T-helper 2 cell treated with Interferon-gamma antibody and Interleukin-4, amounts not matched to agents 5 μg/mL and 100 μg/mL, for 36 hours (primary cell): ENCODE measurements around the gene LY6G5C.
"Not testable (repeated sequence)": the region's sequence is repeated elsewhere in the genome, so short reads cannot be mapped to it uniquely, and the experiment has no call there.

ENCODE experiments used
- DNase-seq: peaks from one replicate; pipeline ENCODE4 v3.0.0; 2021; ENCODE audit warnings: low spot score
- H3K27ac Mint-ChIP-seq: one replicate; pipeline ENCODE4 v1.8.0; 2021; ENCODE audit warnings: mild to moderate bottlenecking, mixed read lengths
- H3K27me3 Mint-ChIP-seq: one replicate; pipeline ENCODE4 v1.8.0; 2021; ENCODE audit warnings: low read depth, mixed read lengths
- H3K36me3 Mint-ChIP-seq: one replicate; pipeline ENCODE4 v1.8.0; 2021; ENCODE audit warnings: low read depth, mixed read lengths
- H3K4me1 Mint-ChIP-seq: one replicate; pipeline ENCODE4 v1.8.0; 2021; ENCODE audit warnings: low read depth, mixed read lengths
- H3K4me3 Mint-ChIP-seq: one replicate; pipeline ENCODE4 v1.8.0; 2022; ENCODE audit warnings: mild to moderate bottlenecking, moderate library complexity, mixed read lengths
- H3K9me3 Mint-ChIP-seq: one replicate; pipeline ENCODE4 v1.8.0; 2021; ENCODE audit warnings: mixed read lengths

The LY6G5C gene

GRCh38 chr6:31721351-31722020 lies 40.6 kb upstream of the LY6G5C start, which contains the start of gene LY6G6C:
Gene LY6G6C, minus strand, starts transcription at chr6:31721746. Its CDS starts 67 bp downstream, at chr6:31721679.
- Mint-ChIP-seq H3K27ac (no peak within 1 kb of the TSS), H3K4me3 (no peak within 1 kb of the TSS), H3K9me3 (no peaks in the 10 kb centered on the region), H3K27me3 (peaks cover 2% of the 10 kb centered on the region), H3K4me1 (peaks cover 19% of the 10 kb centered on the region), H3K36me3 (peaks cover 8% of the 10 kb centered on the region)
- DNase-seq: no peak

GRCh38 chr6:31720196-31720770 lies 39.4 kb upstream of the LY6G5C start:
- Mint-ChIP-seq H3K36me3 (no peaks in the 10 kb centered on the region), H3K9me3 (no peaks in the 10 kb centered on the region), H3K27me3 (peaks cover 2% of the 10 kb centered on the region), H3K27ac (no peak overlapping the region), H3K4me1 (peaks cover 8% of the 10 kb centered on the region), H3K4me3 (no peak overlapping the region)
- no peak for DNase-seq

GRCh38 chr6:31719001-31719400 lies 38.1 kb upstream of the LY6G5C start:
- H3K27ac Mint-ChIP-seq: no peak overlapping the region
- peaks cover 7% of the 10 kb centered on the region for H3K4me1 Mint-ChIP-seq
- no peaks in the 10 kb centered on the region for H3K36me3 Mint-ChIP-seq
- no peaks in the 10 kb centered on the region for H3K9me3 Mint-ChIP-seq
- DNase-seq: no peak
- peaks cover 6% of the 10 kb centered on the region for H3K27me3 Mint-ChIP-seq
- no peak overlapping the region for H3K4me3 Mint-ChIP-seq

GRCh38 chr6:31718265-31718664 lies 37.4 kb upstream of the LY6G5C start:
- Mint-ChIP-seq H3K9me3 (no peaks in the 10 kb centered on the region), H3K27ac (no peak overlapping the region), H3K4me1 (peaks cover 7% of the 10 kb centered on the region), H3K4me3 (no peak overlapping the region), H3K27me3 (peaks cover 9% of the 10 kb centered on the region), H3K36me3 (no peaks in the 10 kb centered on the region)
- DNase-seq: no peak

- peaks cover 10% of the 10 kb centered on the region for H3K27me3 Mint-ChIP-seq
- DNase-seq: no peak
- no peaks in the 10 kb centered on the region for H3K36me3 Mint-ChIP-seq
- H3K9me3 Mint-ChIP-seq: no peaks in the 10 kb centered on the region
- no peak overlapping the region for H3K27ac Mint-ChIP-seq
- H3K4me3 Mint-ChIP-seq: no peak overlapping the region
- peaks cover 5% of the 10 kb centered on the region for H3K4me1 Mint-ChIP-seq
Observed at GRCh38 chr6:31717499-31718222, 36.8 kb upstream of the LY6G5C start.

- Mint-ChIP-seq H3K4me1 (peaks cover 19% of the 10 kb centered on the region), H3K36me3 (no peaks in the 10 kb centered on the region), H3K9me3 (no peaks in the 10 kb centered on the region), H3K4me3 (no peak within 1 kb of the TSS), H3K27me3 (peaks cover 8% of the 10 kb centered on the region), H3K27ac (no peak within 1 kb of the TSS)
- DNase-seq: no peak
Observed at GRCh38 chr6:31715022-31715958, 34.4 kb upstream of the LY6G5C start, which contains the start of gene LY6G6D. Gene LY6G6D, plus strand, starts transcription at chr6:31715348. Its CDS starts 8 bp downstream, at chr6:31715356.

- no peak for DNase-seq
- H3K36me3 Mint-ChIP-seq: no peaks in the 10 kb centered on the region
- H3K4me3 Mint-ChIP-seq: no peak overlapping the region
- peaks cover 8% of the 10 kb centered on the region for H3K27me3 Mint-ChIP-seq
- H3K4me1 Mint-ChIP-seq: peaks cover 19% of the 10 kb centered on the region
- no peak overlapping the region for H3K27ac Mint-ChIP-seq
- H3K9me3 Mint-ChIP-seq: no peaks in the 10 kb centered on the region
Observed at GRCh38 chr6:31713991-31714684, 33.3 kb upstream of the LY6G5C start.

GRCh38 chr6:31713465-31713864 lies 32.6 kb upstream of the LY6G5C start:
- H3K9me3 Mint-ChIP-seq: no peaks in the 10 kb centered on the region
- H3K4me3 Mint-ChIP-seq: no peak overlapping the region
- no peak for DNase-seq
- no peaks in the 10 kb centered on the region for H3K36me3 Mint-ChIP-seq
- H3K4me1 Mint-ChIP-seq: peaks cover 16% of the 10 kb centered on the region
- H3K27me3 Mint-ChIP-seq: peaks cover 8% of the 10 kb centered on the region
- H3K27ac Mint-ChIP-seq: no peak overlapping the region

GRCh38 chr6:31712296-31712695 lies 31.4 kb upstream of the LY6G5C start:
- Mint-ChIP-seq H3K36me3 (no peaks in the 10 kb centered on the region), H3K4me3 (no peak overlapping the region), H3K4me1 (peaks cover 16% of the 10 kb centered on the region), H3K27me3 (peaks cover 8% of the 10 kb centered on the region), H3K27ac (no peak overlapping the region), H3K9me3 (no peaks in the 10 kb centered on the region)
- no peak for DNase-seq

- no peak for DNase-seq
- Mint-ChIP-seq H3K27me3 (peaks cover 10% of the 10 kb centered on the region), H3K27ac (no peak overlapping the region), H3K36me3 (no peaks in the 10 kb centered on the region), H3K9me3 (no peaks in the 10 kb centered on the region), H3K4me1 (peaks cover 16% of the 10 kb centered on the region), H3K4me3 (no peak overlapping the region)
Observed at GRCh38 chr6:31711233-31711632, 30.4 kb upstream of the LY6G5C start.

- H3K4me1 Mint-ChIP-seq: peaks cover 16% of the 10 kb centered on the region
- peaks cover 10% of the 10 kb centered on the region for H3K27me3 Mint-ChIP-seq
- no peak overlapping the region for H3K27ac Mint-ChIP-seq
- H3K9me3 Mint-ChIP-seq: no peaks in the 10 kb centered on the region
- DNase-seq: no peak
- no peaks in the 10 kb centered on the region for H3K36me3 Mint-ChIP-seq
- H3K4me3 Mint-ChIP-seq: no peak overlapping the region
Observed at GRCh38 chr6:31710523-31711219, 29.8 kb upstream of the LY6G5C start.

GRCh38 chr6:31709157-31709556 lies 28.3 kb upstream of the LY6G5C start:
- H3K36me3 Mint-ChIP-seq, H3K9me3 Mint-ChIP-seq, DNase-seq, H3K4me3 Mint-ChIP-seq, H3K27me3 Mint-ChIP-seq, H3K27ac Mint-ChIP-seq: not testable (repeated sequence)
- H3K4me1 Mint-ChIP-seq: peaks cover 16% of the 10 kb centered on the region

GRCh38 chr6:31708224-31708623 lies 27.4 kb upstream of the LY6G5C start:
- H3K9me3 Mint-ChIP-seq: no peaks in the 10 kb centered on the region
- peaks cover 3% of the 10 kb centered on the region for H3K27me3 Mint-ChIP-seq
- no peak overlapping the region for H3K27ac Mint-ChIP-seq
- no peak overlapping the region for H3K4me3 Mint-ChIP-seq
- H3K4me1 Mint-ChIP-seq: peaks cover 16% of the 10 kb centered on the region
- H3K36me3 Mint-ChIP-seq: no peaks in the 10 kb centered on the region
- no peak for DNase-seq
